ENCODE measurements around the gene GSTM2.
A peak's percentile ranks its signal among the peaks of the same experiment; 100 is the strongest.

DNA sequence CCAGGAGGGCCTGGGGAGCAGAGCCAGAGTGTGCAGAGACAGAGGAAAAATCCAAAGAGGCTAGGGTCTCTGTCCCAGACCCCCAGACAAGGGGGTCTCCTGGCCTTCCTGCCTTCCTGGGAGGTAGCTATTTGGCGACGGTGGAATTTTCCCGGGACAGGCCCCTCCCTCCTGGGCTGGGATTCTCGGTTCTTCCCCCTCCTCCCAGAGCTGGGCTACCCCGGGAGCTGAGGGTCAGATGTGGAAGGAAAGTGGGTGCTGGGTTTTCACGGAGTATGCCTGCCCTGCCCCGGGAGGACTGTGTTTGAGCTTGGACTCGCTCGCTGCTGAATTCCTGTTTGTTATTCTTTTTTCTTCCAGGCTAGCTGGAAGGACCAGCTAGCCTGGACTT, 47.5 kb upstream of the GSTM2 start:
- TF ChIP-seq, protein P1, sequence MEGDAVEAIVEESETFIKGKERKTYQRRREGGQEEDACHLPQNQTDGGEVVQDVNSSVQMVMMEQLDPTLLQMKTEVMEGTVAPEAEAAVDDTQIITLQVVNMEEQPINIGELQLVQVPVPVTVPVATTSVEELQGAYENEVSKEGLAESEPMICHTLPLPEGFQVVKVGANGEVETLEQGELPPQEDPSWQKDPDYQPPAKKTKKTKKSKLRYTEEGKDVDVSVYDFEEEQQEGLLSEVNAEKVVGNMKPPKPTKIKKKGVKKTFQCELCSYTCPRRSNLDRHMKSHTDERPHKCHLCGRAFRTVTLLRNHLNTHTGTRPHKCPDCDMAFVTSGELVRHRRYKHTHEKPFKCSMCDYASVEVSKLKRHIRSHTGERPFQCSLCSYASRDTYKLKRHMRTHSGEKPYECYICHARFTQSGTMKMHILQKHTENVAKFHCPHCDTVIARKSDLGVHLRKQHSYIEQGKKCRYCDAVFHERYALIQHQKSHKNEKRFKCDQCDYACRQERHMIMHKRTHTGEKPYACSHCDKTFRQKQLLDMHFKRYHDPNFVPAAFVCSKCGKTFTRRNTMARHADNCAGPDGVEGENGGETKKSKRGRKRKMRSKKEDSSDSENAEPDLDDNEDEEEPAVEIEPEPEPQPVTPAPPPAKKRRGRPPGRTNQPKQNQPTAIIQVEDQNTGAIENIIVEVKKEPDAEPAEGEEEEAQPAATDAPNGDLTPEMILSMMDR (IDR thresholded peaks at IDR 0.05): no peak
- peak in 1 of 3 donors; percentile 27 for TF ChIP-seq POLR2A (IDR thresholded peaks at IDR 0.05)

Data from body of pancreas (tissue), 4 donors.